ENCODE data around the gene ZNF586. TPM values are rescaled to one million over a fixed set of nuclear protein-coding genes. Genes with fewer than 3 reads are reported as not detected.

Gene ZNF586
- total and polyA plus RNA-seq, 2 experiments from 2014 or later: 5.2 to 16.9 TPM

- no peak overlapping the region for H3K27ac Mint-ChIP-seq
- Histone ChIP-seq H3K4me3 (no peak overlapping the region), H3K36me3 (ENCODE audit: insufficient read depth) (peaks cover 61% of the 10 kb centered on the region), H3K4me2 (no peak overlapping the region), H2AFZ (no peak overlapping the region), H3K27me3 (ENCODE audit: insufficient read depth) (no peaks in the 10 kb centered on the region), H4K20me1 (replicated peaks; ENCODE audit: insufficient read depth) (peaks cover 34% of the 10 kb centered on the region), H3F3A (replicated peaks; ENCODE audit: low read depth) (peaks cover 16% of the 10 kb centered on the region), H3K4me1 (ENCODE audit: insufficient read depth) (no peaks in the 10 kb centered on the region), H3K9me2 (ENCODE audit: insufficient read depth) (no peaks in the 10 kb centered on the region), H3K79me2 (replicated peaks; ENCODE audit: insufficient read depth) (peaks cover 32% of the 10 kb centered on the region), H3K27ac (ENCODE audit: low read depth) (no peak overlapping the region)
- DNase-seq (ENCODE audit: low spot score) (no peak), ATAC-seq (no peak)
- H3K9me3 Mint-ChIP-seq: no peaks in the 10 kb centered on the region
- no peak overlapping the region for H3K4me3 Mint-ChIP-seq
- H3K36me3 Mint-ChIP-seq (ENCODE audit: low read depth): peaks cover 82% of the 10 kb centered on the region
- TF ChIP-seq REST (IDR thresholded peaks at IDR 0.05; ENCODE audit: unreplicated experiment): no peak
- TF ChIP-seq, protein P1, sequence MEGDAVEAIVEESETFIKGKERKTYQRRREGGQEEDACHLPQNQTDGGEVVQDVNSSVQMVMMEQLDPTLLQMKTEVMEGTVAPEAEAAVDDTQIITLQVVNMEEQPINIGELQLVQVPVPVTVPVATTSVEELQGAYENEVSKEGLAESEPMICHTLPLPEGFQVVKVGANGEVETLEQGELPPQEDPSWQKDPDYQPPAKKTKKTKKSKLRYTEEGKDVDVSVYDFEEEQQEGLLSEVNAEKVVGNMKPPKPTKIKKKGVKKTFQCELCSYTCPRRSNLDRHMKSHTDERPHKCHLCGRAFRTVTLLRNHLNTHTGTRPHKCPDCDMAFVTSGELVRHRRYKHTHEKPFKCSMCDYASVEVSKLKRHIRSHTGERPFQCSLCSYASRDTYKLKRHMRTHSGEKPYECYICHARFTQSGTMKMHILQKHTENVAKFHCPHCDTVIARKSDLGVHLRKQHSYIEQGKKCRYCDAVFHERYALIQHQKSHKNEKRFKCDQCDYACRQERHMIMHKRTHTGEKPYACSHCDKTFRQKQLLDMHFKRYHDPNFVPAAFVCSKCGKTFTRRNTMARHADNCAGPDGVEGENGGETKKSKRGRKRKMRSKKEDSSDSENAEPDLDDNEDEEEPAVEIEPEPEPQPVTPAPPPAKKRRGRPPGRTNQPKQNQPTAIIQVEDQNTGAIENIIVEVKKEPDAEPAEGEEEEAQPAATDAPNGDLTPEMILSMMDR (conservative IDR thresholded peaks at IDR 0.05; ENCODE audit: low read depth in 2 of 2): no peak
- TF ChIP-seq NANOG (IDR thresholded peaks at IDR 0.05; ENCODE audit: borderline replicate concordance): no peak
- no peak for TF ChIP-seq EZH2phosphoT487 (IDR thresholded peaks at IDR 0.05; ENCODE audit: unreplicated experiment)
- no peak for TF ChIP-seq ZNF462 (CRISPR knock-in tag; IDR thresholded peaks at IDR 0.05)
- no peak for TF ChIP-seq EZH2 (IDR thresholded peaks at IDR 0.05; ENCODE audit: low read depth, unreplicated experiment)
- TF ChIP-seq STAT1 (IDR thresholded peaks at IDR 0.05; ENCODE audit: unreplicated experiment): no peak
- no peak for TF ChIP-seq ETS1 (IDR thresholded peaks at IDR 0.05)
- no peak for TF ChIP-seq JUNB (IDR thresholded peaks at IDR 0.05; ENCODE audit: unreplicated experiment)
- TF ChIP-seq CREB1 (CRISPR knock-in tag; IDR thresholded peaks at IDR 0.05; ENCODE audit: low read depth): no peak
- TF ChIP-seq ZNF114 (CRISPR knock-in tag; IDR thresholded peaks at IDR 0.05): no peak
- TF ChIP-seq POLR2AphosphoS5 (IDR thresholded peaks at IDR 0.05; ENCODE audit: low read depth): no peak
- H3K4me1 Mint-ChIP-seq: no peaks in the 10 kb centered on the region
- H3K27me3 Mint-ChIP-seq (ENCODE audit: insufficient read depth, low read depth, poor library complexity): peaks cover 2% of the 10 kb centered on the region
Observed at GRCh38 chr19:57754091-57754673, 15.3 kb upstream of the ZNF586 start.
